Fibroblast of lung (primary cell): ENCODE data around the gene FNDC4. TPM values are rescaled to one million over a fixed set of nuclear protein-coding genes. Genes with fewer than 3 reads are reported as not detected.

Experiments used
- DNase-seq, 2 donors: peaks; one replicate each; pipeline versions ENCODE4 v3.0.0 to v3.0.0-alpha.2; 2010; ENCODE audit warnings: low read depth in 2 of 2
- H2AFZ ChIP-seq: 2 replicates; pipeline ENCODE4 v1.5.1; 2012; ENCODE audit warnings: low read length, control low read depth, inconsistent platforms
- H3K27ac ChIP-seq: 2 replicates; pipeline ENCODE4 v1.5.1; 2011; ENCODE audit warnings: low read length, control low read depth; ENCODE audit not compliant: insufficient read depth
- H3K27me3 ChIP-seq: 2 replicates; pipeline ENCODE4 v1.5.1; 2011; ENCODE audit warnings: mild to moderate bottlenecking, low read length; ENCODE audit not compliant: control insufficient read depth, insufficient read depth
- H3K36me3 ChIP-seq: 2 replicates; pipeline ENCODE4 v1.5.1; 2011; ENCODE audit warnings: low read length; ENCODE audit not compliant: control insufficient read depth, insufficient read depth
- H3K4me1 ChIP-seq: 2 replicates; pipeline ENCODE4 v1.5.1; 2011; ENCODE audit warnings: low read length; ENCODE audit not compliant: control insufficient read depth, insufficient read depth; ENCODE audit errors: extremely low read depth
- H3K4me2 ChIP-seq: 2 replicates; pipeline ENCODE4 v1.5.1; 2011; ENCODE audit warnings: low read length, control low read depth; ENCODE audit not compliant: insufficient read depth; ENCODE audit errors: extremely low read depth
- H3K4me3 ChIP-seq, 4 experiments: fragments of 200-600 bp in 1 of 4; sonication (generic) in 1 of 4; replicated peaks in 1 of 4; 2 replicates each; pipeline ENCODE4 v1.5.1; 2011 to 2016; ENCODE audit warnings: low read length in 4 of 4, low read depth in 3 of 4, mild to moderate bottlenecking in 3 of 4, control low read depth in 2 of 4, inconsistent platforms in 1 of 4, mixed read lengths in 1 of 4; ENCODE audit not compliant: insufficient read depth in 1 of 4; ENCODE audit errors: control extremely low read depth in 1 of 4
- H3K79me2 ChIP-seq: 2 replicates; pipeline ENCODE4 v1.5.1; 2012; ENCODE audit warnings: mild to moderate bottlenecking, low read length, inconsistent platforms; ENCODE audit not compliant: control insufficient read depth, insufficient read depth
- H3K9ac ChIP-seq: 2 replicates; pipeline ENCODE4 v1.5.1; 2011; ENCODE audit warnings: mild to moderate bottlenecking, low read length, control low read depth; ENCODE audit not compliant: insufficient read depth
- H3K9me3 ChIP-seq: 2 replicates; pipeline ENCODE4 v1.5.1; 2012; ENCODE audit warnings: low read depth, low read length; ENCODE audit not compliant: control insufficient read depth, insufficient read depth
- H4K20me1 ChIP-seq: 2 replicates; pipeline ENCODE4 v1.5.1; 2011; ENCODE audit warnings: low read length; ENCODE audit not compliant: control insufficient read depth, insufficient read depth; ENCODE audit errors: extremely low read depth
- CTCF ChIP-seq, 2 donors: IDR thresholded peaks in 1 of 2; conservative IDR thresholded peaks in 1 of 2; 1 replicate in 1 of 2; 2 replicates in 1 of 2; pipeline ENCODE4 v1.5.1; 2011 to 2012; ENCODE audit warnings: low read length in 2 of 2, control low read depth in 1 of 2, inconsistent platforms in 1 of 2, low read depth in 1 of 2, mild to moderate bottlenecking in 1 of 2
- EZH2 ChIP-seq: IDR thresholded peaks from 2 replicates; pipeline ENCODE4 v1.5.1; 2012; ENCODE audit warnings: low read length, control low read depth, mild to moderate bottlenecking; ENCODE audit errors: missing control alignments
- polyA plus RNA-seq, 2 donors: library from polyadenylated mRNA; depleted of rRNA in 1 of 2; stranded (reverse) in 1 of 2; unstranded in 1 of 2; fragments of >200 nt; gene quantifications; 2 replicates each; pipeline ENCODE4 v1.2.1, GENCODE V29; 2011 to 2012; ENCODE audit warnings: missing spikeins in 1 of 2
- total RNA-seq: library from RNA; depleted of rRNA; stranded (reverse); fragments of >200 nt; gene quantifications from 2 replicates; pipeline ENCODE4 v1.2.1, GENCODE V29; 2014

FNDC4 gene
- total and polyA plus RNA-seq, 2 donors (not counting 1 experiment from before 2014, with no cell fraction given) = 9.6 to 18.3 TPM

DNA sequence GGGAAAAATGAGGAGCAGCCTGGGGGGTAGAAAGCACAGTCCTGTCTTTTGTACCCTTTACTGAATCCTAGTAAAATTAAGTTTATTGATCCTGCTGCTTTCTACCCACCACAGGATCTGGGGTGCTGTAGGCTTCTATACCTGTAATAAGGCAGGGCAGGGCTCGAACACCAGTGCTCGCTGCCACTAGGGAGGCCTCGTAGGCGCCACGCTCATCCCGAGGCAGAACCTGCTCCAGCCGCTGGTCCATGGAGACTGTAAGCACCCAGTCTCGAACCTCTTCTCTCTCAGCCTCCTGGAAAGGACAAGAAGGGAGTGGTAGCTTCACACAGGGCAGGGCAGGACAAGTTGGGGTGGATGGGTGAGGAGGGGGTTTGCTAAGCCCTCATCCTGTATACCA is 49.8 kb downstream of the FNDC4 start:
- TF ChIP-seq CTCF (conservative IDR thresholded peaks at IDR 0.05 in 1 of 2, IDR thresholded peaks at IDR 0.05 in 1 of 2; ENCODE audit: low read depth in 1 of 2, low read length in 2 of 2) (no peak), EZH2 (no peak)
- H3K4me1 ChIP-seq = no peaks in the 10 kb centered on the region
- no peaks in the 10 kb centered on the region for H3K79me2 ChIP-seq
- no peak overlapping the region for H3K9ac ChIP-seq
- no peak overlapping the region for H3K27ac ChIP-seq
- H3K27me3 ChIP-seq = no peaks in the 10 kb centered on the region
- H3K9me3 ChIP-seq = no peaks in the 10 kb centered on the region
- no peak overlapping the region for H3K4me3 ChIP-seq
- no peak overlapping the region for H3K4me2 ChIP-seq
- H4K20me1 ChIP-seq = no peaks in the 10 kb centered on the region
- H3K36me3 ChIP-seq = peaks cover 20% of the 10 kb centered on the region
- no peak overlapping the region for H2AFZ ChIP-seq
- DNase-seq = no peak

DNA sequence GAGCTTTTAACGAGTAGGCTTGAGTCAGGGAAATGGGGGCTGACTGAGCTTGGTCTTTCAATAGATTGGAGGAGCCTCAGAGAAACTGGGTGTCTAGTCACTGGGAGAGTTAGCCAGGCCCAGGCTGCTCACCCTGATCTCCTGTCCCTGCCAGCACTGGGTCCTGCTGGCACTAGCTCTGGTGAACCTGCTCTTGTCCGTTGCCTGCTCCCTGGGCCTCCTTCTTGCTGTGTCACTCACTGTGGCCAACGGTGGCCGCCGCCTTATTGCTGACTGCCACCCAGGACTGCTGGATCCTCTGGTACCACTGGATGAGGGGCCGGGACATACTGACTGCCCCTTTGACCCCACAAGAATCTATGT is 52.1 kb downstream of the FNDC4 start:
- Histone ChIP-seq H3K79me2 (no peaks in the 10 kb centered on the region), H3K9ac (no peak overlapping the region), H3K4me1 (no peaks in the 10 kb centered on the region), H3K4me3 (no peak overlapping the region), H2AFZ (no peak overlapping the region), H4K20me1 (no peaks in the 10 kb centered on the region), H3K27me3 (no peaks in the 10 kb centered on the region), H3K27ac (no peak overlapping the region), H3K36me3 (peaks cover 22% of the 10 kb centered on the region), H3K4me2 (no peak overlapping the region), H3K9me3 (no peaks in the 10 kb centered on the region)
- DNase-seq = no peak
- no peak for TF ChIP-seq CTCF (conservative IDR thresholded peaks at IDR 0.05 in 1 of 2, IDR thresholded peaks at IDR 0.05 in 1 of 2; ENCODE audit: low read depth in 1 of 2, low read length in 2 of 2)
- TF ChIP-seq EZH2 = no peak

DNA sequence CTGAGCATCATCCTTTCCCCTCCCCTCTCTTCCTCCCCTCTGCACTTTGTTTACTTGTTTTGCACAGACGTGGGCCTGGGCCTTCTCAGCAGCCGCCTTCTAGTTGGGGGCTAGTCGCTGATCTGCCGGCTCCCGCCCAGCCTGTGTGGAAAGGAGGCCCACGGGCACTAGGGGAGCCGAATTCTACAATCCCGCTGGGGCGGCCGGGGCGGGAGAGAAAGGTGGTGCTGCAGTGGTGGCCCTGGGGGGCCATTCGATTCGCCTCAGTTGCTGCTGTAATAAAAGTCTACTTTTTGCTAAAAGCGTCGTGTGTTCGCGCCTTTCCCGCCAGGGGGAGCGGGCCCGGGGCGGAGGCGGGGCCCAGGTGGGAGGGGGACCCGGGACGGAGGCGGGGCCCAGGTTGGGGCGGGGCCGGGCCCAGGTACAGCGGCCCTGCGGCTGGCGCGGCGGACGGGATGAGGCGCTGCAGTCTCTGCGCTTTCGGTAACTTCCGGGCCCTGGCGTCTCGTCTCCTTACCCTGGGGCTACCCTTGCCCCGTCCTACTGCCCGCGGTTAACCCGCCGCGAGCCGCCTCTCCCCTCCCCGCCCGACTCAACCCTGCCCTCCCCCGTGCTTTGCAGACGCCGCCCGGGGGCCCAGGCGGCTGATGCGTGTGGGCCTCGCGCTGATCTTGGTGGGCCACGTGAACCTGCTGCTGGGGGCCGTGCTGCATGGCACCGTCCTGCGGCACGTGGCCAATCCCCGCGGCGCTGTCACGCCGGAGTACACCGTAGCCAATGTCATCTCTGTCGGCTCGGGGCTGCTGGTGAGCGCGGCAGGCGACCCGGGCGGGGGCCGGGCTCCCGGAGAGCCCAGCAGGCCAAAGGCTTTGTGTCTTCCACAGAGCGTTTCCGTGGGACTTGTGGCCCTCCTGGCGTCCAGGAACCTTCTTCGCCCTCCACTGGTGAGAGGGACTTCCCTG is 52.8 kb downstream of the FNDC4 start, which contains the start of gene KRTCAP3:
Gene KRTCAP3 (plus strand): TSS at position 424 of the 962 bp plus-strand sequence. CDS start 32 bp downstream, at position 456.
- Histone ChIP-seq H4K20me1 (no peaks in the 10 kb centered on the region), H3K4me1 (no peaks in the 10 kb centered on the region), H2AFZ (no peak within 1 kb of the TSS), H3K27me3 (no peaks in the 10 kb centered on the region), H3K27ac (no peak within 1 kb of the TSS), H3K36me3 (peaks cover 22% of the 10 kb centered on the region), H3K9me3 (no peaks in the 10 kb centered on the region), H3K9ac (no peak within 1 kb of the TSS), H3K4me3 (no peak within 1 kb of the TSS), H3K79me2 (no peaks in the 10 kb centered on the region), H3K4me2 (no peak within 1 kb of the TSS)
- no peak for DNase-seq
- TF ChIP-seq EZH2 (no peak), CTCF (conservative IDR thresholded peaks at IDR 0.05 in 1 of 2, IDR thresholded peaks at IDR 0.05 in 1 of 2; ENCODE audit: low read depth in 1 of 2, low read length in 2 of 2) (no peak)
